GM18502 (cell line): Measurements from ENCODE around the gene OTUD3.
"Not testable (repeated sequence)": the region's sequence is repeated elsewhere in the genome, so short reads cannot be mapped to it uniquely, and the experiment has no call there.

Experiments
- ATAC-seq: cut with Tn5 transposase; IDR thresholded peaks from one replicate; pipeline ENCODE4 v1.9.1; 2021; ENCODE audit warnings: mild to moderate bottlenecking; ENCODE audit not compliant: unreplicated experiment, poor library complexity

OTUD3 gene

DNA sequence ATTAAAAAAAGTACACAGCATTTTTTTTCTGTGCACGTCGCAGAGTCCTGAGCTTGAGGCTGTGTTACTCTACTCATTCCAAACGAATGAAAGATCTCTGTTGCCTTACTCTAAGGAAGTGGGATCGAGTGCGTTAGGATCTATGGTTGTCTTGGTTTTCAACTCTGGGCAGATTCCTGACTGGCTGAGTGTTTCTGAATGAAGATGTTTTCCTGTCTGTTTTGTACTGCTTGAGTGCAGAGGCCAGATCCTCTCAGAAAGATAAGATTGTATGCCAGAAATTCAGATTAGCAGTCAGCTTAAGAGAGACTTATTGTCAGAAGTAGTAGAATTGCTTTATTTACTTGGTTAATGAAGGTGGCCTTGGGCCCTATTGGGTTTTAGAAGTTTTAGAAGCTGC, 27.2 kb downstream of the OTUD3 start:
- no peak for ATAC-seq

- ATAC-seq: no peak
Observed at GRCh38 chr1:19909971-19910370, 27.8 kb downstream of the OTUD3 start.

DNA sequence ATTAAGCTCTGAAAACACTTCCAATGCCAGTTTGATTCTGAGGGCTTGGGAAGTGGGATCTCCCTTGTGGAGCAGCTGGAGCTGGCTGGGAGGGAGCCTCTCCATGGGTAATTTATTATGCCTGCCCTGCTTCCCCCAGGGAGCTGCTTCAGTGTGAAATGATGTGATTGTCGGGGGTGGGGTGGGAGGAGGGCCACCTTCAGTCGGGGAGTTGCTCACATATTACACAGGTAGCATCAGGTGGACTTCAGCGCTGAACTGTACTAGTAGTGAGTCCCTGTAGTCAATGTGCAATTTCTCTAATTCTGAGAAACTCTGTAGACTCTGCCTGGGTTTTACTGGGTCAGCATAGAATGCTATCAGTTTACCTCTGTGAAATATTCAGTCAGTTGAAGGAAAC, 28.5 kb downstream of the OTUD3 start:
- no peak for ATAC-seq

DNA sequence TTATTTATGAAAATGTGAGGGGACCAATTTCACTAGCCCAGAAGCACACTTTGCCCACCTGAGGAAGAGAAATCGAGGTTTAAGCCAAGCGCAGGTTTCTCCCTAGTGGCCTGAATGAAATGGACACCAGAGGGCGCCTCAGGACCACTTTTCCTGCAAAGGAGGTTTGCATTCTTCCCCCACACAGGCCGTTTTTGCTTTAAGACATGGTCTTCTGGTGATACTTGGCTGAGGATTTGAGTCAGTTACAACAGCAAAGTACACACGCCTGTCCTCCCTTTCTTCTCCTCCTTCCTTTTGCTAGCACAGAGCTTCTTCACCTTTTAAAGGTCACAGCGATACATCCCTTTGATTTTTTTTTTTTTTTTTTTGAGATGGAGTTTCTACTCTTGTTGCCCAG, 35.9 kb downstream of the OTUD3 start:
- no peak for ATAC-seq

DNA sequence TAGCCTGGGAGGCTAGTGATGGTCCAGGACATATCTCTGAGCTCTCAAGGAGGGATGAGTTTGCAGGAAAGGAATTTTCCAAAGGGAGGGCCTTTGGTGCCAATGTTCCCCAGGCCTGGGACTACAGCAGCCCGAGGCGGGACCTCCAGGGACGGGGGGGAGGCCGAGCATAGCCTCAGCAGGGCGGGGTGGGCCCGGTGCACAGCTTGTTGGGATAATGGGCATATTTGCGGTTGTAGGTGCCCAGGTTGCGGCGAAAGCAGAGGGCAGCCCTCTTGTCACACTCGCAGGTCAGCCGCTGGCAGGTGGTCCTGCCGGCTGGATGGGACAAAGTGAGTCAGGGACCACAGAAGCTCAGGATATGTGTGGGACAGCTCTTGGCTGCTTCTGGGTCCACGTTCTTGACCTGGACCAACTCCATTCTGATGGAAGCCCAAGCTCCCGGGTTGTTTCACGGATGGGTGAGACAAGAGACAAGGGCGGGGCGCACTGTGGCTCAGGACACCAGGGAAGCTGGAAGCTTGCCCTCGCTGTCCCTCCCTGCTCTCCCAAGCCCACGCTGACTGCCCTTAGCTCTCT, 38.0 kb downstream of the OTUD3 start:
- ATAC-seq: no peak

DNA sequence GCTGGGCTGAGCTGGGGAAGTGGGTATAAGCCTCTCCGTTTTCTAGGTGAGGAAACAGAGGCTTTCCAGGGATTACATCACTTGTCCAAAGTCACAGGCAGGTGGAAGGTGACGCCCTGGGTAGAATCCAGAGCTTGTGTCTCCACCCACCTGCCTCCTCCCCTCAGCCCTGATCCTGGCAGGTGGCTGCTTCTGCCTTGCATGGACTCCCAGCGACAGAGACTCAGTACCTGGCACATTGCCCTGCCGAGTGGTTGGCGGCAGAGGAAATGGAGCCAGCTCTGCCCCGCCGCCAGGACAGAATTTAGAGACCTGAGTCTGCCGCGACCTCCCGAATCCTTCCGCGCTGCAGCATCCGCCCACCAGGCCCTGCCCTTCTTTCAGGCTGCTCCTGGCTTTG, 39.1 kb downstream of the OTUD3 start:
- no peak for ATAC-seq

- ATAC-seq: no peak
Observed at GRCh38 chr1:19922015-19922688, 40.0 kb downstream of the OTUD3 start.

- no peak for ATAC-seq
Observed at GRCh38 chr1:19923137-19923952, 41.1 kb downstream of the OTUD3 start, which contains the start of gene PLA2G2E. Gene PLA2G2E, minus strand, starts transcription at chr1:19923617. Its CDS starts 58 bp downstream, at chr1:19923559.

DNA sequence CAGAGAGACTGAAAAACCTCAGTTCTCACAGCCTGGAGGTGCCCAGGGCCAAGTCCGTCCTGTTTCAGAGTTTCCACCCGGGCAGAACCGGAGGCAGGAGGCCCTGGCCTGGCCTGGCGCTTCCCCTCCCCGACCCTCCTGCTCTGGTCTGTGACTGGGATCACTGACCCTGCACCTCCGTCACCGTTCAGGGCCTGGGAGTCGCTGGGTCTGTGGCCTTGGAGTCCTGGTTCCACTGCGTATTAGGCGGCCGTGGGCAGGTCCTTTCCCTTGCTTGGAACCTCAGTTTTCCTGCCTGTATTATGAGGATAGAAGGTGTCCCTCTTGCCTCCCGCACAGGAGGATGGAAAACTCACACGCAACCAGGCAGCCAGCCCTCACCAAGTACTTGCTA, 41.8 kb downstream of the OTUD3 start:
- no peak for ATAC-seq

GRCh38 chr1:19925342-19926070, 43.3 kb downstream of the OTUD3 start:
- no peak for ATAC-seq

GRCh38 chr1:19926296-19927129, 44.3 kb downstream of the OTUD3 start:
- ATAC-seq: no peak

DNA sequence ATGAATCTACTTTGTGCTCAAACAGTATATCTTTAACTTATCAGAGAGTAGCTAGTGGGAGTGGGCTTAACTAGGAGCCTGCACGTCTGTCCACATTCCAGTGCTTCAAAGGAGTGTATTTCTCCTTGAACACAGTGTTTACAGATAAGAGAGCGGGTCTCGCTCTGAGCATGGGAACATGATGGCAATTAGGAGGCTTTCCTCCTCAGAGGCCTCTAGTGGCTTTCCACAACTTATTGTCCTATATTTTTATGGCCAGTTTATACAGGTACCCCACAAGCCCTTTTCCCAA, 44.9 kb downstream of the OTUD3 start:
- not testable (repeated sequence) for ATAC-seq

DNA sequence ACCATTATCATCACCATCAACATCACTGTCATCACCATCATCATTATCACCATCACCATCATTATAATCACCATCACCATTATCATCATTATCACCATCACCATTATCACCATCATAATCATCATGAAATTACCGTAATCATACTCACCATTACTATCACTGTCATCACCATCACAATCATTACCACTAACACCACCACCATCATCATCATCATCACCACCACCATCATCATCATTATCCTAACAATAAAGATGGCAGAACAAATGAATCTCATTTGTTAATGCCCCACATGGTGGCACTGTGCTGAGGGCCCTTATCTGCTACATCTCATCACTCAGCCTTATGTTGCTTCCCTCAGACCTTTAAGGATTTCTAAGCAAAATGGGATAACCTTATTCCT, 50.7 kb downstream of the OTUD3 start:
- no peak for ATAC-seq

DNA sequence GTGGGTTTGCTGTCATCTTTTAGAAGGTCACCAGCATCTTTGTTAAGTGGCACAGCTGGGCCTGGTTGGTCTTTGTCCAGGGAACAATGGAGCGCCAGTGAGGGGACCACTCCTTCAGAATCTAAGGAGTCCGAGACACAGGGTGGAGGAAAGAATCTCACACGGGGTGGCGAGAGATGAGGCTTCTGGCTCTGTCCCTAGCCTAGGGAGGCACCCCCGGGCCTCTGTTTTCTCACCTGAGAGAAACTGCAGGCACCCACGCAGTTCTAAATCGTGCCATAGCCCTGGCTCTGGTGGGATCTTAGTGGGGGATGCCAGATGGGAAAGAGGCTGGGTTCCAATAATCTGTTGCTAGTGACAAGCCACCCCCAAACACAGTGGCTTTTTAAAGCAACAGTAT, 52.1 kb downstream of the OTUD3 start:
- no peak for ATAC-seq

- ATAC-seq: no peak
Observed at GRCh38 chr1:19936061-19936750, 54.0 kb downstream of the OTUD3 start.

- no peak for ATAC-seq
Observed at GRCh38 chr1:19938472-19938871, 56.3 kb downstream of the OTUD3 start.

DNA sequence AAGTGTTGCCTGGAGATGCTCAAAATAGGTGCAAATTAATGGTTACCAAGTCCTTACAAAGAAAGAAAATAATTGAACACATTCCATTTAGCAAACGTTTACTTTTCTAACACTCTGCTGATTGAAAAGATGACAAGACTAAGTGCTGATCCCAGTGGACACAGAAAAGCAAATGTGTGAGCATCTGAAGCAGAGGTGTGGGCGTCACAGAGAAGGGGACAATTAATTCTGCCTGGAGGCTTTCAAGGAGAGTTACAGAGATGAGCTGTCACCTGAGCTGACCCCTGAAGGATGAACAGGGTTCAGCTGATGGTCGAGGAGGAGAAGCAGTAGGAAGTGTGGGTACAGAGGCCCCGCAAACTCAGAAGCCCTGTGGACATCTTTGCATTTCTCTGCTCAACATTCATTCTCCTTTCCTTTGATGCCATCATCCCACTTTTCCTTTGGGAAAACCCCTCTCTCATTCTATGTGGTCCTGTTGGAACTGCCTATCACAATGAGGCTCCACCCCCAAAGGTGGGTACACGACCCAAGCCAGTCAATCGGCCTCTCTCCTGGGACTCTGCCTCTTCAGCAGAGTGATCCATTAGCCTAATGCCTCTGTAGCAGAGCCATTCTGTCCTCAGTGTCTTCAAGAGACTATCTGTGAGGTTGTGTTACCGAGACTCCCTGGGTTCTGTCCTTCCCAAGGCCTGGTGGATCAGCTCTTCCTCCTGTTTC, 58.5 kb downstream of the OTUD3 start:
- no peak for ATAC-seq

- ATAC-seq: no peak
Observed at GRCh38 chr1:19941206-19941568, 59.0 kb downstream of the OTUD3 start.

GRCh38 chr1:19942088-19942487, 59.9 kb downstream of the OTUD3 start:
- no peak for ATAC-seq
